CD4-positive, alpha-beta T cell (primary cell): ENCODE data around the gene ARMC7. TPM values are rescaled to one million over a fixed set of nuclear protein-coding genes. Genes with fewer than 3 reads are reported as not detected.
A peak's percentile ranks its signal among the peaks of the same experiment; 100 is the strongest.

Source experiments
- ATAC-seq: fragments of 200-7000 bp; cut with Tn5 transposase; one replicate; pipeline ENCODE4 v1.10.0; 2022; ENCODE audit warnings: mild to moderate bottlenecking; ENCODE audit not compliant: poor library complexity
- CTCF ChIA-PET: fragments of 350-600 bp; sonication (Branson Sonifier 250); formaldehyde crosslinking; loops from one replicate; lab custom pipeline; 2021; ENCODE audit warnings: antibody characterized with exemption, inconsistent platforms; lab: Charles Lee
- POLR2A ChIA-PET: fragments of 350-600 bp; sonication (Branson Sonifier 250); formaldehyde crosslinking; loops from one replicate; lab custom pipeline; 2021; ENCODE audit warnings: antibody characterized with exemption, inconsistent platforms; lab: Charles Lee
- DNase-seq, 14 experiments: peaks; one replicate each; pipeline ENCODE4 v3.0.0-alpha.2; 2013 to 2020; ENCODE audit warnings: mixed read lengths in 2 of 14
- H3K27ac ChIP-seq, 2 donors: one replicate each; pipeline versions ENCODE4 v1.5.1 to v1.7.0; 2013; ENCODE audit warnings: low read length in 2 of 2, low read depth in 1 of 2, mild to moderate bottlenecking in 1 of 2
- H3K27me3 ChIP-seq, 2 experiments: 1 replicate in 1 of 2; 2 replicates in 1 of 2; pipeline versions ENCODE4 v1.6.1 to v1.7.0; 2013; ENCODE audit warnings: low read length in 2 of 2, control low read depth in 1 of 2, mild to moderate bottlenecking in 1 of 2, moderate library complexity in 1 of 2; ENCODE audit not compliant: insufficient read depth in 2 of 2, control insufficient read depth in 1 of 2
- H3K36me3 ChIP-seq: one replicate; pipeline ENCODE4 v1.6.1; 2013; ENCODE audit warnings: low read length, control low read depth; ENCODE audit not compliant: insufficient read depth
- H3K4me1 ChIP-seq: one replicate; pipeline ENCODE4 v1.6.1; 2013; ENCODE audit warnings: low read length, control low read depth; ENCODE audit not compliant: insufficient read depth
- H3K4me3 ChIP-seq: one replicate; pipeline ENCODE4 v1.5.1; 2013; ENCODE audit warnings: mild to moderate bottlenecking, low read length, moderate library complexity
- H3K9me3 ChIP-seq, 2 experiments: 1 replicate in 1 of 2; 2 replicates in 1 of 2; pipeline versions ENCODE4 v1.6.1 to v1.7.0; 2013; ENCODE audit warnings: low read length in 2 of 2, mild to moderate bottlenecking in 2 of 2, control low read depth in 1 of 2, moderate library complexity in 1 of 2; ENCODE audit not compliant: control insufficient read depth in 1 of 2, insufficient read depth in 1 of 2
- H3K27ac Mint-ChIP-seq: one replicate; pipeline ENCODE4 v1.8.0; 2020; ENCODE audit warnings: mixed read lengths
- H3K27me3 Mint-ChIP-seq: one replicate; pipeline ENCODE4 v1.8.0; 2021; ENCODE audit warnings: mixed read lengths
- H3K36me3 Mint-ChIP-seq: one replicate; pipeline ENCODE4 v1.8.0; 2021; ENCODE audit warnings: low read depth, mixed read lengths
- H3K4me1 Mint-ChIP-seq: one replicate; pipeline ENCODE4 v1.8.0; 2021; ENCODE audit warnings: low read depth, mixed read lengths
- H3K4me3 Mint-ChIP-seq: one replicate; pipeline ENCODE4 v1.8.0; 2020; ENCODE audit warnings: mild to moderate bottlenecking, mixed read lengths
- H3K9me3 Mint-ChIP-seq: one replicate; pipeline ENCODE4 v1.8.0; 2020; ENCODE audit warnings: mixed read lengths
- CTCF ChIP-seq: fragments of 200-600 bp; IDR thresholded peaks from one replicate; pipeline ENCODE4 v1.8.0; 2022; ENCODE audit warnings: antibody characterized with exemption, mild to moderate bottlenecking
- intact Hi-C, 2 experiments: fragments of 100-400 bp; cut with DNase I in 1 of 2; cut with micrococcal nuclease in 1 of 2; formaldehyde crosslinking; loops; one replicate each; pipeline versions ENCODE4 v1.15.1 to v1.9.0; 2023 to 2025; cut with DNase I, micrococcal nuclease
- total RNA-seq, 174 experiments: library from RNA in 2 of 174; stranded (reverse) in 2 of 174; gene quantifications; one replicate each; pipeline ENCODE4 v1.2.3 and lab custom pipeline; 2021 to 2026

ARMC7 gene
- total RNA-seq, 2 experiments from 2014 or later: 4.1 to 4.8 TPM

- peak overlapping the region; percentile 96 for H3K4me3 ChIP-seq
- H3K9me3 Mint-ChIP-seq: no peaks in the 10 kb centered on the region
- CTCF ChIA-PET: no interaction called here
- POLR2A ChIA-PET: no interaction called here
- no peak for ATAC-seq
- H3K4me1 ChIP-seq: peaks cover 32% of the 10 kb centered on the region
- H3K27ac Mint-ChIP-seq: peak overlapping the region; percentile 79
- peaks cover 34% of the 10 kb centered on the region for H3K36me3 Mint-ChIP-seq
- no peak for TF ChIP-seq CTCF
- H3K27me3 Mint-ChIP-seq: no peaks in the 10 kb centered on the region
- peaks cover under 1% of the 10 kb centered on the region for H3K36me3 ChIP-seq
- intact Hi-C loops: no loop called here
- no peaks in the 10 kb centered on the region for H3K9me3 ChIP-seq
- H3K4me1 Mint-ChIP-seq: peaks cover 37% of the 10 kb centered on the region
- peak in 5 of 14 experiments; percentile 24 to 37 (median 33) for DNase-seq
- peak overlapping the region; percentile 97 for H3K4me3 Mint-ChIP-seq
- H3K27me3 ChIP-seq: no peaks in the 10 kb centered on the region
- H3K27ac ChIP-seq: no peak overlapping the region
Measured at GRCh38 chr17:75152922-75153779, 43.4 kb downstream of the ARMC7 start.

- ATAC-seq: no peak
- Histone ChIP-seq H3K9me3 (no peaks in the 10 kb centered on the region), H3K4me1 (peaks cover 32% of the 10 kb centered on the region), H3K4me3 (peak overlapping the region; percentile 96), H3K27ac (no peak overlapping the region), H3K36me3 (no peaks in the 10 kb centered on the region), H3K27me3 (no peaks in the 10 kb centered on the region)
- H3K9me3 Mint-ChIP-seq: no peaks in the 10 kb centered on the region
- intact Hi-C loops: loop anchor here in 1 of 2 experiments (1.0 kb wide), 1 partner anchor 30 kb away; no protein-coding TSS in a partner anchor
- peak in 3 of 14 experiments; percentile 19 to 42 (median 34) for DNase-seq
- peak overlapping the region; percentile 97 for H3K4me3 Mint-ChIP-seq
- CTCF ChIA-PET: interaction anchor here (0.5 to 1.9 kb wide), 4 partner anchors 22 to 48 kb away, joined by 3 to 9 read pairs (median 6); partner anchors contain the start of gene NT5C
- H3K27ac Mint-ChIP-seq: peak overlapping the region; percentile 79
- no peaks in the 10 kb centered on the region for H3K27me3 Mint-ChIP-seq
- POLR2A ChIA-PET: interaction anchor here (1.1 to 2.5 kb wide), 11 partner anchors 11 to 141 kb away, joined by 3 to 11 read pairs (median 5); partner anchors contain the start of genes ARMC7, NT5C and SLC25A19
- peaks cover 28% of the 10 kb centered on the region for H3K36me3 Mint-ChIP-seq
- TF ChIP-seq CTCF: no peak
- peaks cover 32% of the 10 kb centered on the region for H3K4me1 Mint-ChIP-seq
Measured at GRCh38 chr17:75153780-75154194, 44.0 kb downstream of the ARMC7 start.

GRCh38 chr17:75154195-75155106, 44.7 kb downstream of the ARMC7 start, which contains the start of gene JPT1:
TSS of gene JPT1 (minus strand) at chr17:75154512. CDS start at chr17:75154397, 115 bp downstream.
- H3K9me3 ChIP-seq: no peaks in the 10 kb centered on the region
- Mint-ChIP-seq H3K27ac (peak within 1 kb of the TSS; percentile 79), H3K4me1 (peaks cover 32% of the 10 kb centered on the region), H3K4me3 (peak within 1 kb of the TSS; percentile 97), H3K36me3 (peaks cover 27% of the 10 kb centered on the region), H3K27me3 (no peaks in the 10 kb centered on the region), H3K9me3 (no peaks in the 10 kb centered on the region)
- ATAC-seq (peak; percentile 97), DNase-seq (peak; percentile 94 to 99 (median 98))
- peaks cover 32% of the 10 kb centered on the region for H3K4me1 ChIP-seq
- H3K27me3 ChIP-seq: no peaks in the 10 kb centered on the region
- TF ChIP-seq CTCF: no peak
- POLR2A ChIA-PET: interaction anchor here (0.6 to 2.6 kb wide), 18 partner anchors 8 to 141 kb away, joined by 3 to 17 read pairs (median 4); partner anchors contain the start of genes ARMC7, NT5C, SLC16A5 and SLC25A19
- no peaks in the 10 kb centered on the region for H3K36me3 ChIP-seq
- peak within 1 kb of the TSS; percentile 96 for H3K4me3 ChIP-seq
- intact Hi-C loops: loop anchor here in 1 of 2 experiments (1.0 kb wide), 1 partner anchor 29 kb away; no protein-coding TSS in a partner anchor
- peak within 1 kb of the TSS; percentile 45 to 48 for H3K27ac ChIP-seq
- CTCF ChIA-PET: interaction anchor here (0.5 to 2.3 kb wide), 5 partner anchors 16 to 47 kb away, joined by 3 to 12 read pairs (median 8); partner anchors contain the start of gene NT5C
